IPS-18a (cell line): ENCODE results near the gene KCNH2.
A peak's percentile ranks its signal among the peaks of the same experiment; 100 is the strongest.
"Not testable (repeated sequence)": the region's sequence is repeated elsewhere in the genome, so short reads cannot be mapped to it uniquely, and the experiment has no call there.

Experiments used
- H3K27ac ChIP-seq: one replicate; pipeline ENCODE4 v1.5.1; 2013; ENCODE audit warnings: low read length
- H3K27me3 ChIP-seq: one replicate; pipeline ENCODE4 v1.6.1; 2013; ENCODE audit warnings: mild to moderate bottlenecking, low read length; ENCODE audit not compliant: control insufficient read depth, insufficient read depth
- H3K36me3 ChIP-seq: one replicate; pipeline ENCODE4 v1.6.1; 2013; ENCODE audit warnings: low read depth, low read length; ENCODE audit not compliant: control insufficient read depth
- H3K4me1 ChIP-seq: one replicate; pipeline ENCODE4 v1.6.1; 2013; ENCODE audit warnings: low read depth, low read length; ENCODE audit not compliant: control insufficient read depth
- H3K4me3 ChIP-seq: one replicate; pipeline ENCODE4 v1.5.1; 2013; ENCODE audit warnings: low read length
- H3K9ac ChIP-seq: one replicate; pipeline ENCODE4 v1.6.1; 2013; ENCODE audit warnings: mild to moderate bottlenecking, low read length, moderate library complexity
- H3K9me3 ChIP-seq: one replicate; pipeline ENCODE4 v1.6.1; 2013; ENCODE audit warnings: low read depth, low read length; ENCODE audit not compliant: control insufficient read depth

Gene KCNH2

DNA sequence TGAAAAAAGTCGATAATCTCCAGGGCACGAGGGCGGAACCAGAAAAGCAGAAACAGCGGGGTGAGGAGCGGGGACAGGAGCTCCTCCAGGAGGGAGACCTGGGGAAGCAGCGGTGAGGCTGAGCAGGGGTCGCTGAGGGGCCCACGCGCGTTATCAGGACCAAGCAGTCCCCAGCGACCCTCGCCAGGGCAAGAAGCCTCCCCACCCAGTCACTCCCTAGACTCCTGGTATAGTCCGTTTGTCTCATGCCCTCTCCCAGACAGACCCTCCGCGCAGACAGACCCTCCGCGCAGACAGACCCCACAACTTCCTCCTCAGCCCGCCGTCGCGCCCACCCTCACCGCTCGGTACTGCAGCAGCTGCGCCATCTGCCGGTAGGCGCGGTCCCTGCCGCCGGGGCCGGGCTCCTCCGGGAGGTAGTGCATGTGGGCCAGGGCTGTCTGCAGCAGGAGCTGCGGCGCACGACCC, 39.9 kb upstream of the KCNH2 start:
- Histone ChIP-seq H3K9ac (peak overlapping the region; percentile 18), H3K27me3 (peaks cover 48% of the 10 kb centered on the region), H3K36me3 (no peaks in the 10 kb centered on the region)

DNA sequence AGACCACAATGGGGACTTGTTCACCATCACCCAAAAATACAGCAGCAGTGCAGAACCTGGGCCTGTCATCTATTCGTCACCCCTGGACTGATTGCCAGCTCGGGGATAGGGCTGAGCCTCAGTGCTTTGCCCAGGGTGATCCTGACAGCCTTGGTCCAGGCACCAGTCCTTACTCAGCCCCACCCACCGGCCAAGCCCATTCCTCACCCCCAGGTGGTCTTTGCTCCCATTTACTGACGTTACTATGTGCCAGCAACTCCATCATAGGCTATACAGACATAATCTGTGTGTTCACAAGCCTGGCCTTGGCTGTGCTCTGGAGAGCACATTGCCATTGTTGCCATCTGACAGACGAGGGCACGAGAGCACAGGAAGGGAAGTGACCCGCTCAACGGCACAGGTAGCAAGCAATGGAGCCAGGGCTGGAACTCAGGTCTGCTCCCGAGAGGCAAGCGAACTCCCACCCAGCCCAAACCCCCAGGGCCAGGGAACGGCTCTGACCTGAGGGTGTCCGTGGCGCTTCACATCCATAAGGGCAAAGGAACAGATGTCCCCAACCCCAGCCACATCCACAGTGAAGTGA, 39.3 kb upstream of the KCNH2 start:
- H3K27ac ChIP-seq: no peak overlapping the region
- peaks cover 21% of the 10 kb centered on the region for H3K4me1 ChIP-seq
- H3K4me3 ChIP-seq: peak overlapping the region; percentile 41
- H3K36me3 ChIP-seq: no peaks in the 10 kb centered on the region
- H3K27me3 ChIP-seq: peaks cover 50% of the 10 kb centered on the region
- no peak overlapping the region for H3K9ac ChIP-seq
- no peaks in the 10 kb centered on the region for H3K9me3 ChIP-seq

More for the DNA sequence above, 39.9 kb upstream of the KCNH2 start:
- Histone ChIP-seq H3K4me3 (peak overlapping the region; percentile 41), H3K4me1 (peaks cover 21% of the 10 kb centered on the region), H3K9me3 (no peaks in the 10 kb centered on the region), H3K27ac (no peak overlapping the region)

DNA sequence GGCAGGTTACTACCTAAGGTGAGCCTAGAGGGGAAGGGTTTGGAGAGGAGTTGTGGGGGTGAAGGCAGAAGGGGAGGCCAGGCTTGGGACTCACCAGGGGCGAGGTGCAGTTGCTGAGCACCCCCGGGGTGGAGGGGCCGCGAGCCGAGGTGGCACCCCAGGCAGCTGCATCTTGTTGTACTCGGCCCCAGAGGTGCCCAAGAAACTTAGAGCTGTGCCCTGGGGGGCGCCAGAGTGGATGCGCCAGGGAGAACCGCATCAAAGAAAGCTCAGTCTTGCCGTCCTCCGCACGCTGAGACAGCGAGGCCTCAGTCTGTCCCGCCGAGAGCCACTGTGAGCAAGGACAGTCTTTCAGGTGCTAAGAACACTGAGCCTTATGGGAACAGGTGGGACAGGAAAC, 38.8 kb upstream of the KCNH2 start:
- Histone ChIP-seq H3K27ac (no peak overlapping the region), H3K4me1 (peaks cover 21% of the 10 kb centered on the region)

DNA sequence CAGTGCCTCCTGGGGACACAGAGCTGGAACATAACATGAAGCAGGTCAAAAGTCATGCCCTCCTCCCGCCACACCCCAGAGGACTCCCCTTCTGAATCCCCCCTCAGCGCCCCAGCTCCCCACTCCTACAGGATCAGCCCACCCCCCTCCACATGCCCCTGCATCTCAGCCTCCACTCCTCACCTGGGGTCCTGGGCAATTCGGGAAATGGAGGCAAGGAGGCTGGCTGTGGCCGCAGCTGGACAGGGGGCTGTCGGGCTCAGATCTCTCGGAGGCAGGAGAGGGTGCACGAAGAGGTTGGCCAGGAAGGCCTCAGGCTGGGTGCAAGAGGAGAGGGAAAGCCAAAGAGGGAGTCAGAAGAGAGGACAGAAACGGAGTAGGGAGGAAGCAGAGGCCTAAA, 38.4 kb upstream of the KCNH2 start:
- no peaks in the 10 kb centered on the region for H3K36me3 ChIP-seq
- H3K9ac ChIP-seq: no peak overlapping the region
- H3K27me3 ChIP-seq: peaks cover 54% of the 10 kb centered on the region
- H3K27ac ChIP-seq: no peak overlapping the region
- no peaks in the 10 kb centered on the region for H3K9me3 ChIP-seq
- H3K4me3 ChIP-seq: no peak overlapping the region
- peaks cover 21% of the 10 kb centered on the region for H3K4me1 ChIP-seq

More for the DNA sequence above, 38.8 kb upstream of the KCNH2 start:
- Histone ChIP-seq H3K9me3 (no peaks in the 10 kb centered on the region), H3K4me3 (no peak overlapping the region), H3K9ac (no peak overlapping the region), H3K36me3 (no peaks in the 10 kb centered on the region), H3K27me3 (peaks cover 54% of the 10 kb centered on the region)

DNA sequence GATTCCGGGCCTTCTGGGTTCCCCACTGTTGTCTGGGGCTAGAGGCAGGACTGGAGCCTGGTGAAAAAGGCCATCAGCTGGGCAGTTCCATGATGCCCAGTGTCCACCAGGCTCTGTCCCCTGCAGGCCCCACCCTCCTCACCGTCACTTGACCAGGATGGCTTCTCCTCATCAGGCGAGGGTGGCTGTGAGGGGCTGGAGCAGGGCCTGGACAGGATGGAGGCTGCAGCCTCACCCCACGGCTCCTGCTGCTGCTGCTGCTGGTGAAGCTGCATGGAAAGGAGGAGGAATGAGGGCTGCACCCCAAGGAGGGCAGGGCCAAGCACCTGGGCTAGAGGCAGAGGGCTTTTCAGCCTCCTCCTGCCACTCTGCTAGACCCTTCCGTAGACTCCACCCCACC, 37.8 kb upstream of the KCNH2 start:
- peaks cover 20% of the 10 kb centered on the region for H3K4me1 ChIP-seq
- no peak overlapping the region for H3K9ac ChIP-seq
- H3K36me3 ChIP-seq: no peaks in the 10 kb centered on the region
- H3K27me3 ChIP-seq: peaks cover 52% of the 10 kb centered on the region
- no peak overlapping the region for H3K27ac ChIP-seq
- no peaks in the 10 kb centered on the region for H3K9me3 ChIP-seq
- H3K4me3 ChIP-seq: no peak overlapping the region

DNA sequence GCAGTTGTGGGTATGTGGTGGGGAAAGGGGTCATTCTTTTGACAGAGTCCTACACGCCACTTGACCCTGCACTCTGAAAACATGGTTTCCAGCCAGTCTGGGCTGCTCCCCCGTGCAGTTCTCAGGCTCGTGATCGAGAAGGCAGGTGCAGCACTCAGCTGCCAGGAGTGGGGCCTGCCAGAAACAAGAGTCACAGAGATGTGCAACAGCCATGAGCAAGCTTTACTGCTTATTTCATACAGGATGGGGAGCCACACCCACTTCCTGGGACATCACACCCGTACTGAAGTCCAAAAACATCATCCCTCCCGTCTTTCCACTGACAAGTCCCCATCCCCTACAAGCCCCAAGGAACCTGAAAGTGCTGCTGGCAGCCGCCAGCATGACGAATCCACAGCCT, 36.8 kb upstream of the KCNH2 start:
- no peak overlapping the region for H3K27ac ChIP-seq
- no peaks in the 10 kb centered on the region for H3K9me3 ChIP-seq
- H3K9ac ChIP-seq: no peak overlapping the region
- no peaks in the 10 kb centered on the region for H3K36me3 ChIP-seq
- no peak overlapping the region for H3K4me3 ChIP-seq
- H3K4me1 ChIP-seq: peaks cover 18% of the 10 kb centered on the region
- H3K27me3 ChIP-seq: peaks cover 42% of the 10 kb centered on the region

DNA sequence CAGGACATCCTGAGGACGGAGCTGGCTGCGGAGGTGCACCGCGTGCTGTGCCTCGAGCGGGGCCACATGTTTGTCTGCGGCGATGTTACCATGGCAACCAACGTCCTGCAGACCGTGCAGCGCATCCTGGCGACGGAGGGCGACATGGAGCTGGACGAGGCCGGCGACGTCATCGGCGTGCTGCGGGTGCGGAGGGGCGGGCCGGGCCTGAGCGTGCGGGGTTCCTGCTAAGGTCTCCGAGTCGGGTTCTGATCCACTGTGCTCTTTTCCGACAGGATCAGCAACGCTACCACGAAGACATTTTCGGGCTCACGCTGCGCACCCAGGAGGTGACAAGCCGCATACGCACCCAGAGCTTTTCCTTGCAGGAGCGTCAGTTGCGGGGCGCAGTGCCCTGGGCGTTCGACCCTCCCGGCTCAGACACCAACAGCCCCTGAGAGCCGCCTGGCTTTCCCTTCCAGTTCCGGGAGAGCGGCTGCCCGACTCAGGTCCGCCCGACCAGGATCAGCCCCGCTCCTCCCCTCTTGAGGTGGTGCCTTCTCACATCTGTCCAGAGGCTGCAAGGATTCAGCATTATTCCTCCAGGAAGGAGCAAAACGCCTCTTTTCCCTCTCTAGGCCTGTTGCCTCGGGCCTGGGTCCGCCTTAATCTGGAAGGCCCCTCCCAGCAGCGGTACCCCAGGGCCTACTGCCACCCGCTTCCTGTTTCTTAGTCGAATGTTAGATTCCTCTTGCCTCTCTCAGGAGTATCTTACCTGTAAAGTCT, 35.8 kb upstream of the KCNH2 start:
- no peaks in the 10 kb centered on the region for H3K36me3 ChIP-seq
- peaks cover 13% of the 10 kb centered on the region for H3K4me1 ChIP-seq
- H3K27me3 ChIP-seq: peaks cover 32% of the 10 kb centered on the region
- peak overlapping the region; percentile 29 for H3K9ac ChIP-seq
- H3K9me3 ChIP-seq: no peaks in the 10 kb centered on the region
- H3K27ac ChIP-seq: no peak overlapping the region
- peak overlapping the region; percentile 52 for H3K4me3 ChIP-seq

DNA sequence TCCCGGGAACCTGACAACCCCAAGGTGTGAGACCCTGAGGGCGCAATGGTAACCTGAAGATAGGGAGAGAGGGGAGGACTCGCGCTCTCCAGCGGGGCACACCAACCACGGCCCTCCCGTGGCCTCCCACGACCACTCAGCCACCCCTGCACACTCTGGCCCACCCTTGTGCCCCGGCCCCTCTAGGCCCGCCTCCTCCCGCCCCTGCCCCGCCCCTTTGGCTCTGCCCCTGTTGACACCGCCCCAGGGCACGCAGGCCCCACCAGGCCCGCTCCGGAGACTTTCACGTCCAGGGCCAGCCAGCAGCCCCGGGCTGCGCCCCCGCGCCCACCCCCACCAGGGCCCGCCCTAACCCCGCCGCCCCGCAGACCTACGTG, 35.2 kb upstream of the KCNH2 start:
- Histone ChIP-seq H3K9ac (peak overlapping the region; percentile 8), H3K4me1 (peaks cover 13% of the 10 kb centered on the region), H3K27ac (no peak overlapping the region), H3K4me3 (no peak overlapping the region), H3K27me3 (peaks cover 26% of the 10 kb centered on the region), H3K36me3 (no peaks in the 10 kb centered on the region), H3K9me3 (no peaks in the 10 kb centered on the region)

DNA sequence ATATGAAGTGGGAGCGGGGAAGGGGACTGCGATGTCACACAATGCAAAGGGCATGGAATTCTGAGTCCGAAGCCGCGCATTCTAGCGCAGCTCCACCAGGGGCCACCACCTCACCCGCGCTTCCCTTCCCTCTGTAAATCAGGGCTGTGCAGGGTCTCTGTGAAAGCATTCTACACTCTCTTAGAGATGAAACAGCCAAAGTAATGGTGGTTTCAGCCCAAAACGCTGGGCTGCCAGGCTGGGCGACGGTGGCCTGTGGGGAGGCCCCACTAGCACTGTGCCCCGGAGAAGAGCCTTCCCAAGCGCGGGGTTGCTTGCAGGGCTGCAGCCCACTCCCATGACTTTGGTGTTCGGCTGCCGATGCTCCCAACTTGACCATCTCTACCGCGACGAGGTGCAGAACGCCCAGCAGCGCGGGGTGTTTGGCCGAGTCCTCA, 34.8 kb upstream of the KCNH2 start:
- peaks cover 22% of the 10 kb centered on the region for H3K27me3 ChIP-seq
- peak overlapping the region; percentile 8 for H3K9ac ChIP-seq
- H3K27ac ChIP-seq: no peak overlapping the region
- peaks cover 12% of the 10 kb centered on the region for H3K4me1 ChIP-seq
- no peak overlapping the region for H3K4me3 ChIP-seq
- H3K36me3 ChIP-seq: no peaks in the 10 kb centered on the region
- H3K9me3 ChIP-seq: no peaks in the 10 kb centered on the region

DNA sequence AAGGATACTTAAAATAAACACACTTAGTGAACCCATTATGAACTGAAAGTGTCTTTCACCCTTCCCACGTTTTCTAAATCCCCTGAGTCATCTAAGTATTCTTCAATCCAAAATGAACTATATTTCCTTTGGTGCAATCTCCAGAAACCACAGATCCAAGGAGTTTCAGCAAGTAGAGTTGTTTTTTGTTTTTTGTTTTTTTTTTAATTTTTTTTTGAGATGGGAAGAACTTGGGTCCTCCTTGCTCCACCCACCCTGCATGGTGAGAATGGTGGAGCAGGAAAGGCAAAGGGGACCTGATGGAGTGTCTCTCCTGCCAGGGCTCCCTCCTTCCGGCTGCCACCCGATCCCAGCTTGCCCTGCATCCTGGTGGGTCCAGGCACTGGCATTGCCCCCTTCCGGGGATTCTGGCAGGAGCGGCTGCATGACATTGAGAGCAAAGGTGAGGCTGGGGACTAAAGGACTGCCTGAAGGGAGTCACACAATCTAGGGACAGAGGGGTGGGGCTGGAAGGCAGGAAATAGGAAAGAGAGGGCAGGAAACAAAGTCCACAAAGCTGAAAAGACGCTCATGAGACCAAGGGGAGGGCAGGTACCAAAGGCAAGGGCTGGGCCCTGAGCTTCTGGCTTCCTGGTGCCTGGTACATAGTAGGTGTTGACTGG, 34.0 kb upstream of the KCNH2 start:
- Histone ChIP-seq H3K36me3 (no peaks in the 10 kb centered on the region), H3K4me1 (peaks cover 11% of the 10 kb centered on the region), H3K9ac (no peak overlapping the region), H3K4me3 (no peak overlapping the region), H3K27me3 (peaks cover 14% of the 10 kb centered on the region), H3K27ac (no peak overlapping the region), H3K9me3 (no peaks in the 10 kb centered on the region)

DNA sequence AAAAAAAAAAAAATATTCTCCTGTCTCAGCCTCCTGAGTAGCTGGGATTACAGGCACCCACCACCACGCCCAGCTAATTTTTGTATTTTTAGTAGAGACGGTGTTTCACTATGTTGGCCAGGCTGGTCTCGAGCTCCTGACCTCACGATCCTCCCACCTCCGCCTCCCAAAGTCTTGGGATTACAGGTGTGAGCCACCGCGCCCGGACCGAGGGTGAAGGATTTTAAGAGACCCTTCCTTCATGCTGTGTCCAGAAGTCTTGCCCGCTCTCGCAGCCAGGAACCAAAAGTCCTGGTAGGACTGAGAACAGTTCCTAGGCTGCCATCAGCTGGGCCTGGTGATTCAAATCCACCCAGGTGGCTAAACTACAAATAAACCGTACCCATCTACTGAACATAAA, 33.5 kb upstream of the KCNH2 start:
- H3K9ac ChIP-seq, H3K36me3 ChIP-seq, H3K9me3 ChIP-seq, H3K27ac ChIP-seq, H3K4me3 ChIP-seq: not testable (repeated sequence)
- Histone ChIP-seq H3K27me3 (peaks cover 11% of the 10 kb centered on the region), H3K4me1 (peaks cover 11% of the 10 kb centered on the region)
